ENCODE measurements around the gene ADAP1.

- TF ChIP-seq CTCF (conservative IDR thresholded peaks at IDR 0.05; ENCODE audit: low read length) (no peak), EZH2phosphoT487 (IDR thresholded peaks at IDR 0.05; ENCODE audit: borderline replicate concordance, low read depth, low read length) (no peak)
Measured at GRCh38 chr7:929311-929711, 25.2 kb downstream of the ADAP1 start.

Measured in OCI-LY7 (cell line).